ENCODE measurements around the gene PMPCB. TPM values are rescaled to one million over a fixed set of nuclear protein-coding genes. Genes with fewer than 3 reads are reported as not detected.
"Not testable (repeated sequence)": the region's sequence is repeated elsewhere in the genome, so short reads cannot be mapped to it uniquely, and the experiment has no call there.

The PMPCB gene
- total RNA-seq, 1 experiment from 2014 or later = 66.8 TPM

- DNase-seq (ENCODE audit: low spot score); H3K36me3 ChIP-seq (ENCODE audit: insufficient read depth, low read length, poor library complexity, severe bottlenecking); H3K9me3 ChIP-seq (ENCODE audit: low read depth, low read length, poor library complexity, severe bottlenecking); H3K4me3 ChIP-seq (ENCODE audit: low read depth, low read length, poor library complexity, severe bottlenecking); H3K27me3 ChIP-seq (replicated peaks; ENCODE audit: insufficient read depth, low read depth, low read length, poor library complexity); H3K4me1 ChIP-seq (ENCODE audit: insufficient read depth, low read length, poor library complexity, severe bottlenecking); intact Hi-C loops (cut with micrococcal nuclease; ENCODE audit: unreplicated experiment); POLR2A ChIA-PET (ENCODE audit: low non-redundant PET); H3K27ac ChIP-seq (ENCODE audit: low read depth, low read length, poor library complexity, severe bottlenecking); CTCF ChIA-PET; BruUV-seq (replicated peaks): not testable (repeated sequence)
These were observed 19.0 kb upstream of the PMPCB start for GRCh38 chr7:103278195-103278594.

DNA sequence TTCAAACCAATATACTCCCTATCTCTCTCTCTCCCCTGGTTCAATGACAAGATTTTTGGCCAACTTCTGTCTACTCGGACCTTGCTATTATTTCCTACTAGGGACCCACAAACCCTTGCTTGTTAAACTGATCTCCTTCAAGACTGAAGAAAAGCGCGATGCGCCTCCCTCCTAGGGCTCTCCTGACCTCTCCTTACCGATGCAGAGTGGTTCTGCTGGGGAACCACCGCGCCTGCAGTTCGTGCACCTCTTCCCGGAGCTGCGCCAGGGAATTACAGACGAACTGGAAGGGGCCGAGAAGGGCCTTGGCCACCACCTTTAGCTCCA, 17.6 kb upstream of the PMPCB start:
- BruUV-seq (replicated peaks); H3K9me3 ChIP-seq (ENCODE audit: low read depth, low read length, poor library complexity, severe bottlenecking): not testable (repeated sequence)
- DNase-seq (ENCODE audit: low spot score) = peak; percentile 27

DNA sequence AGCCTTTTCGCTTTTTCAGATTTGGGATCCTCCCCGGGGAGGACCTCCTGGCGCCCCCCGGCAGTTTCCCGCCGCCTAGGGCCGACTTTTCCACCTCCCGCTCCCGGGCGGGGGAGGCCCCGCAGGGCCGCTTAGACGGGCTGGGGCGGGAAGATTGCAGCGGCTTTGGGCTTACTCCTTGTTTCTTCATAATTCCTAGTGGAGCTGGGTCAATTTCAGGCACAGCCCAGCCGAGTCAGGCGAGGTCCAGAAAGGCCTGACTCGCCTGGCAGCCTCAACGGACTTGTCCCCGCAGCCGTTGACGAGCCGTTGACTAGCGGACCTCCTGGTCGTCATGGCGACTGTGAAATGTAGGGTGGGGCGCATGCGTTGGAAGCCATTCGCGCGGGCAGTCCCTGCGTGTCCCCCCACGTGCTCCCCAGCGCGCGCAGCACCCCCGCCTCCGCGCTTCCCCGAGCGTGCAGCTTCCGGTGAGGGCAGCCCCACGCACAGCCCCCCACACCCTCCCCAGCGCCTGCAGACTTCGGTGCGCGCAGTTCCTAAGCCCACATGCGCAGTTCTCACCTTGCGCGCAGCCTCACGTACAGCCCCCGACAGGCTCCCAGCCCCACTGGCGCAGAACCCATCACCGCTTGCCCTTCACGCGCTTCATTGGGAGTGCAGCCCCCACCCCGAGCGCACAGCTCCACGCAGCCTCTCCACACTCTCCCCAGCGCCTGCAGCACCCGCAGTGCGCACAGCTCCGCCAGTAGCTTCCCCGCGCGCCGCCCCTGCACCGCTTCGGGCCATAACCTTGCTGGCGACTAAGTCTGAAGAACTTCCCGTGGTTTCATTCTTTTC, 17.1 kb upstream of the PMPCB start:
- POLR2A ChIA-PET (ENCODE audit: low non-redundant PET) = interaction anchor here (0.6 kb wide), 1 partner anchor 205 kb away, joined by 3 read pairs; no protein-coding TSS in a partner anchor
- BruUV-seq (replicated peaks); H3K4me1 ChIP-seq (ENCODE audit: insufficient read depth, low read length, poor library complexity, severe bottlenecking); H3K27me3 ChIP-seq (replicated peaks; ENCODE audit: insufficient read depth, low read depth, low read length, poor library complexity); H3K9me3 ChIP-seq (ENCODE audit: low read depth, low read length, poor library complexity, severe bottlenecking); intact Hi-C loops (cut with micrococcal nuclease; ENCODE audit: unreplicated experiment); H3K36me3 ChIP-seq (ENCODE audit: insufficient read depth, low read length, poor library complexity, severe bottlenecking); CTCF ChIA-PET: not testable (repeated sequence)
- peak; percentile 83 for DNase-seq (ENCODE audit: low spot score)
- H3K4me3 ChIP-seq (ENCODE audit: low read depth, low read length, poor library complexity, severe bottlenecking) = peak overlapping the region; percentile 57
- H3K27ac ChIP-seq (ENCODE audit: low read depth, low read length, poor library complexity, severe bottlenecking) = peak overlapping the region; percentile 60

More for the DNA sequence above, 17.6 kb upstream of the PMPCB start:
- POLR2A ChIA-PET (ENCODE audit: low non-redundant PET) = interaction anchor here (0.6 kb wide), 1 partner anchor 205 kb away, joined by 3 read pairs; no protein-coding TSS in a partner anchor
- intact Hi-C loops (cut with micrococcal nuclease; ENCODE audit: unreplicated experiment); H3K36me3 ChIP-seq (ENCODE audit: insufficient read depth, low read length, poor library complexity, severe bottlenecking); CTCF ChIA-PET; H3K27me3 ChIP-seq (replicated peaks; ENCODE audit: insufficient read depth, low read depth, low read length, poor library complexity); H3K4me1 ChIP-seq (ENCODE audit: insufficient read depth, low read length, poor library complexity, severe bottlenecking): not testable (repeated sequence)
- peak overlapping the region; percentile 57 for H3K4me3 ChIP-seq (ENCODE audit: low read depth, low read length, poor library complexity, severe bottlenecking)
- H3K27ac ChIP-seq (ENCODE audit: low read depth, low read length, poor library complexity, severe bottlenecking) = peak overlapping the region; percentile 60

DNA sequence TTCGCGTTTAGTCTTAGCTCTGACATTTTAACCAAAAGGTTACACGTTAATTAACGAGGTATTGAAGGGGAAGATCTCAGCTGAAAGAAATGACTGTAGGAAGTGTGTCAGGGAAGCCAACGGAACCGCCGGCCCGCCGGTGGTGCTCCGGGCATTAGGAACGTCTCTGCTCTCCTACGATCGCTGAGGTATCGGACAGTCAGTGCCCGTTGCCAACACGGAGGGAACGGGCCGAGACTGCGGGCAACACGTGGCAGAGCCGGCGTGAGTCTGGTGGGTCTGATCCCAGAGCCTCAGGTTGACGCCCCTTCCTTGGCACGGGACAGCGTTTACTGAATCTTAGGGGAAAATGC, 16.5 kb upstream of the PMPCB start:
- intact Hi-C loops (cut with micrococcal nuclease; ENCODE audit: unreplicated experiment); H3K36me3 ChIP-seq (ENCODE audit: insufficient read depth, low read length, poor library complexity, severe bottlenecking); H3K27ac ChIP-seq (ENCODE audit: low read depth, low read length, poor library complexity, severe bottlenecking); POLR2A ChIA-PET (ENCODE audit: low non-redundant PET); H3K27me3 ChIP-seq (replicated peaks; ENCODE audit: insufficient read depth, low read depth, low read length, poor library complexity); CTCF ChIA-PET; DNase-seq (ENCODE audit: low spot score); H3K9me3 ChIP-seq (ENCODE audit: low read depth, low read length, poor library complexity, severe bottlenecking); BruUV-seq (replicated peaks); H3K4me1 ChIP-seq (ENCODE audit: insufficient read depth, low read length, poor library complexity, severe bottlenecking): not testable (repeated sequence)
- H3K4me3 ChIP-seq (ENCODE audit: low read depth, low read length, poor library complexity, severe bottlenecking) = peak overlapping the region; percentile 57

- intact Hi-C loops (cut with micrococcal nuclease; ENCODE audit: unreplicated experiment); CTCF ChIA-PET: not testable (repeated sequence)
These were observed 14.3 kb upstream of the PMPCB start for GRCh38 chr7:103282802-103283427.

More at GRCh38 chr7:103282802-103283427, 14.3 kb upstream of the PMPCB start:
- H3K36me3 ChIP-seq (ENCODE audit: insufficient read depth, low read length, poor library complexity, severe bottlenecking); DNase-seq (ENCODE audit: low spot score); H3K27me3 ChIP-seq (replicated peaks; ENCODE audit: insufficient read depth, low read depth, low read length, poor library complexity); H3K4me3 ChIP-seq (ENCODE audit: low read depth, low read length, poor library complexity, severe bottlenecking); H3K9me3 ChIP-seq (ENCODE audit: low read depth, low read length, poor library complexity, severe bottlenecking); H3K27ac ChIP-seq (ENCODE audit: low read depth, low read length, poor library complexity, severe bottlenecking); H3K4me1 ChIP-seq (ENCODE audit: insufficient read depth, low read length, poor library complexity, severe bottlenecking); POLR2A ChIA-PET (ENCODE audit: low non-redundant PET); BruUV-seq (replicated peaks): not testable (repeated sequence)

Measured in A673 (cell line).